H9 (cell line): ENCODE measurements around the gene DSEL. TPM values are rescaled to one million over a fixed set of nuclear protein-coding genes. Genes with fewer than 3 reads are reported as not detected.
A peak's percentile ranks its signal among the peaks of the same experiment; 100 is the strongest.

Experiments used
- DNase-seq: peaks from one replicate; pipeline ENCODE4 v3.0.0-alpha.2; 2017
- H2AFZ ChIP-seq: one replicate; pipeline ENCODE4 v1.6.1; 2013; ENCODE audit warnings: mild to moderate bottlenecking, low read length, control low read depth, moderate library complexity
- H2AK5ac ChIP-seq: 2 replicates; pipeline ENCODE4 v1.6.1; 2013; ENCODE audit warnings: low read length, control low read depth, mixed read lengths; ENCODE audit not compliant: insufficient read length
- H2BK120ac ChIP-seq: one replicate; pipeline ENCODE4 v1.6.1; 2013; ENCODE audit warnings: low read depth, mild to moderate bottlenecking, low read length, control low read depth, inconsistent platforms; ENCODE audit not compliant: poor library complexity, severe bottlenecking
- H2BK12ac ChIP-seq: 2 replicates; pipeline ENCODE4 v1.6.1; 2013; ENCODE audit warnings: low read length, control low read depth, mixed read lengths, low read depth; ENCODE audit not compliant: insufficient read length
- H2BK15ac ChIP-seq: 2 replicates; pipeline ENCODE4 v1.6.1; 2013; ENCODE audit warnings: low read depth, low read length, control low read depth
- H2BK20ac ChIP-seq: one replicate; pipeline ENCODE4 v1.6.1; 2013; ENCODE audit warnings: low read depth, mild to moderate bottlenecking, low read length, control low read depth, inconsistent platforms; ENCODE audit not compliant: poor library complexity, severe bottlenecking
- H2BK5ac ChIP-seq: 2 replicates; pipeline ENCODE4 v1.6.1; 2013; ENCODE audit warnings: low read length, control low read depth, mixed read lengths; ENCODE audit not compliant: insufficient read length
- H3K14ac ChIP-seq: 2 replicates; pipeline ENCODE4 v1.6.1; 2013; ENCODE audit warnings: low read length, control low read depth; ENCODE audit not compliant: insufficient read depth
- H3K18ac ChIP-seq: 2 replicates; pipeline ENCODE4 v1.6.1; 2013; ENCODE audit warnings: low read depth, mild to moderate bottlenecking, mixed read lengths, low read length, control low read depth; ENCODE audit not compliant: insufficient read length
- H3K23ac ChIP-seq: 2 replicates; pipeline ENCODE4 v1.6.1; 2013; ENCODE audit warnings: low read length, control low read depth, mixed read lengths, low read depth; ENCODE audit not compliant: insufficient read length
- H3K23me2 ChIP-seq: 2 replicates; pipeline ENCODE4 v1.6.1; 2013; ENCODE audit warnings: low read depth, mild to moderate bottlenecking, mixed read lengths, low read length, control low read depth; ENCODE audit not compliant: insufficient read length, poor library complexity, severe bottlenecking
- H3K27ac ChIP-seq: 2 replicates; pipeline ENCODE4 v1.5.1; 2013; ENCODE audit warnings: low read length, control low read depth, mixed read lengths, low read depth; ENCODE audit not compliant: insufficient read length
- H3K27me3 ChIP-seq: 2 replicates; pipeline ENCODE4 v1.6.1; 2013; ENCODE audit warnings: low read length, control low read depth, inconsistent platforms; ENCODE audit not compliant: insufficient read depth
- H3K4ac ChIP-seq: 2 replicates; pipeline ENCODE4 v1.6.1; 2013; ENCODE audit warnings: low read depth, mild to moderate bottlenecking, control low read depth, inconsistent platforms, low read length, moderate library complexity
- H3K4me1 ChIP-seq: 2 replicates; pipeline ENCODE4 v1.6.1; 2013; ENCODE audit warnings: low read length, control low read depth, inconsistent platforms; ENCODE audit not compliant: insufficient read depth
- H3K4me2 ChIP-seq: 2 replicates; pipeline ENCODE4 v1.6.1; 2013; ENCODE audit warnings: low read length, control low read depth, mixed read lengths; ENCODE audit not compliant: insufficient read length, insufficient read depth
- H3K56ac ChIP-seq: 2 replicates; pipeline ENCODE4 v1.6.1; 2013; ENCODE audit warnings: low read depth, mild to moderate bottlenecking, mixed read lengths, low read length, control low read depth; ENCODE audit not compliant: insufficient read length
- H3K79me1 ChIP-seq: 2 replicates; pipeline ENCODE4 v1.6.1; 2013; ENCODE audit warnings: low read depth, mild to moderate bottlenecking, moderate library complexity, low read length, control low read depth, inconsistent platforms; ENCODE audit not compliant: insufficient read depth, poor library complexity, severe bottlenecking
- H3K79me2 ChIP-seq: 2 replicates; pipeline ENCODE4 v1.6.1; 2013; ENCODE audit warnings: low read length, control low read depth, inconsistent platforms; ENCODE audit not compliant: insufficient read depth
- H3K9ac ChIP-seq: 2 replicates; pipeline ENCODE4 v1.6.1; 2013; ENCODE audit warnings: low read length, control low read depth, mixed read lengths; ENCODE audit not compliant: insufficient read length; ENCODE audit errors: extremely low read depth
- H3K9me3 ChIP-seq: one replicate; pipeline ENCODE4 v1.6.1; 2013; ENCODE audit warnings: low read depth, low read length, inconsistent platforms; ENCODE audit not compliant: control insufficient read depth
- H3T11ph ChIP-seq: one replicate; pipeline ENCODE4 v1.6.1; 2013; ENCODE audit warnings: mild to moderate bottlenecking, low read length, control low read depth, inconsistent platforms
- H4K20me1 ChIP-seq: one replicate; pipeline ENCODE4 v1.6.1; 2013; ENCODE audit not compliant: control insufficient read depth, insufficient read length, insufficient read depth
- H4K5ac ChIP-seq: 2 replicates; pipeline ENCODE4 v1.6.1; 2013; ENCODE audit warnings: low read depth, mild to moderate bottlenecking, mixed read lengths, low read length, control low read depth; ENCODE audit not compliant: insufficient read length
- H4K8ac ChIP-seq: replicated peaks from 2 replicates; pipeline ENCODE4 v1.6.1; 2013; ENCODE audit warnings: low read length, control low read depth, mixed read lengths, low read depth; ENCODE audit not compliant: insufficient read length
- H4K91ac ChIP-seq: 2 replicates; pipeline ENCODE4 v1.6.1; 2013; ENCODE audit warnings: low read depth, mild to moderate bottlenecking, moderate library complexity, mixed read lengths, low read length, control low read depth; ENCODE audit not compliant: insufficient read length
- H3K27ac Mint-ChIP-seq, 3 experiments: 2 replicates in 2 of 3; 3 replicates in 1 of 3; pipeline ENCODE4 v1.8.0; 2020 to 2021; ENCODE audit warnings: mixed read lengths in 3 of 3, mild to moderate bottlenecking in 1 of 3, moderate library complexity in 1 of 3
- H3K27me3 Mint-ChIP-seq: 2 replicates; pipeline ENCODE4 v1.8.0; 2021; ENCODE audit warnings: low read depth, mild to moderate bottlenecking, moderate library complexity, mixed read lengths
- H3K36me3 Mint-ChIP-seq, 3 experiments: 2 replicates in 2 of 3; 3 replicates in 1 of 3; pipeline ENCODE4 v1.8.0; 2020 to 2021; ENCODE audit warnings: low read depth in 3 of 3, mixed read lengths in 3 of 3; ENCODE audit not compliant: insufficient read depth in 1 of 3
- H3K4me1 Mint-ChIP-seq, 2 experiments: 2 replicates each; pipeline ENCODE4 v1.8.0; 2020; ENCODE audit warnings: mixed read lengths in 2 of 2
- H3K4me3 Mint-ChIP-seq, 2 experiments: 2 replicates in 1 of 2; 3 replicates in 1 of 2; pipeline ENCODE4 v1.8.0; 2020 to 2021; ENCODE audit warnings: mild to moderate bottlenecking in 2 of 2, mixed read lengths in 2 of 2, moderate library complexity in 1 of 2
- H3K9me3 Mint-ChIP-seq, 2 experiments: 2 replicates in 1 of 2; 3 replicates in 1 of 2; pipeline ENCODE4 v1.8.0; 2020; ENCODE audit warnings: mild to moderate bottlenecking in 2 of 2, mixed read lengths in 2 of 2, moderate library complexity in 1 of 2
- WGBS: extraction: QIAGEN DNeasy Blood & Tissue Kit; methylation state at CpG from one replicate; pipeline ENCODE4 v1.1.7; 2013; ENCODE audit warnings: missing lambda C conversion rate, low lambda C conversion rate, mixed read lengths; ENCODE audit not compliant: insufficient read length; ENCODE audit errors: extremely low coverage; 5-methylcytosine and 5-hydroxymethylcytosine counted together
- total RNA-seq: library from RNA; stranded (reverse); gene quantifications from 2 replicates; pipeline ENCODE4 v1.2.1, GENCODE V29; 2021
- TF ChIP-seq, protein P1 (sequence below): fragments of 200-600 bp; sonication (generic); conservative IDR thresholded peaks from 3 replicates; pipeline ENCODE4 v1.8.0; 2021; ENCODE audit warnings: antibody characterized with exemption, mild to moderate bottlenecking

Gene DSEL
- total RNA-seq, 1 experiment from 2014 or later: 6.0 TPM

DNA sequence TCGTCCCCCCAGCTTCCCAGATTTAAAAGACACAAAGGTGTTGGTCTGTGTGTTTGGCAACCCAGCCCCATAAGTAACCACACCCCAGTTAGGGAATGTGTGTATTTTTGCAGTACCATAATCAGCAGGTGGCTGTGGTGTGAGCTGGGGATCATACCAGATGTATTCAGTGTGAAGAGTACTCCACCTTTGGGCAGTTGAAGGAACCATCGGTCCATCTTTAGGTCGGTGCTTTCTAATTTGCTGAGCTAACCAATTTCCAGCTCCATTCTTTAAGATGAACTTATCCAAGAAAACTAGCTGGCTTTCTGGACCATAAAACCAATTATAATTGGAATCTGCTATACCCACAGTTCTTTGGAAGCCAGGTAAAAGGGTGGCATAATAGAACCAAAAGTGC, 3.2 kb downstream of the DSEL start:
- Histone ChIP-seq H3K4ac (no peak overlapping the region), H3T11ph (no peak overlapping the region), H2BK5ac (no peak overlapping the region), H3K23me2 (peaks cover 4% of the 10 kb centered on the region), H2BK120ac (no peak overlapping the region), H3K9me3 (no peaks in the 10 kb centered on the region), H4K8ac (no peak overlapping the region), H2AFZ (no peak overlapping the region), H2BK12ac (no peak overlapping the region), H3K27me3 (no peaks in the 10 kb centered on the region), H3K14ac (no peak overlapping the region), H4K5ac (no peak overlapping the region), H4K20me1 (no peaks in the 10 kb centered on the region), H2BK15ac (no peak overlapping the region), H3K27ac (no peak overlapping the region), H4K91ac (no peak overlapping the region), H3K18ac (no peak overlapping the region), H3K79me2 (peaks cover 18% of the 10 kb centered on the region; the same call in 1 of the 2 replicates), H3K9ac (no peak overlapping the region), H3K79me1 (no peaks in the 10 kb centered on the region), H3K4me2 (peak overlapping the region; percentile 15), H3K56ac (no peak overlapping the region), H2BK20ac (no peak overlapping the region), H2AK5ac (no peak overlapping the region), H3K4me1 (peaks cover 4% of the 10 kb centered on the region; the same call in 1 of the 2 replicates), H3K23ac (no peak overlapping the region)
- TF ChIP-seq, protein P1, sequence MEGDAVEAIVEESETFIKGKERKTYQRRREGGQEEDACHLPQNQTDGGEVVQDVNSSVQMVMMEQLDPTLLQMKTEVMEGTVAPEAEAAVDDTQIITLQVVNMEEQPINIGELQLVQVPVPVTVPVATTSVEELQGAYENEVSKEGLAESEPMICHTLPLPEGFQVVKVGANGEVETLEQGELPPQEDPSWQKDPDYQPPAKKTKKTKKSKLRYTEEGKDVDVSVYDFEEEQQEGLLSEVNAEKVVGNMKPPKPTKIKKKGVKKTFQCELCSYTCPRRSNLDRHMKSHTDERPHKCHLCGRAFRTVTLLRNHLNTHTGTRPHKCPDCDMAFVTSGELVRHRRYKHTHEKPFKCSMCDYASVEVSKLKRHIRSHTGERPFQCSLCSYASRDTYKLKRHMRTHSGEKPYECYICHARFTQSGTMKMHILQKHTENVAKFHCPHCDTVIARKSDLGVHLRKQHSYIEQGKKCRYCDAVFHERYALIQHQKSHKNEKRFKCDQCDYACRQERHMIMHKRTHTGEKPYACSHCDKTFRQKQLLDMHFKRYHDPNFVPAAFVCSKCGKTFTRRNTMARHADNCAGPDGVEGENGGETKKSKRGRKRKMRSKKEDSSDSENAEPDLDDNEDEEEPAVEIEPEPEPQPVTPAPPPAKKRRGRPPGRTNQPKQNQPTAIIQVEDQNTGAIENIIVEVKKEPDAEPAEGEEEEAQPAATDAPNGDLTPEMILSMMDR: peak; percentile 43; the same call in 2 of the 3 replicates
- Mint-ChIP-seq H3K27ac (no peak overlapping the region), H3K27me3 (no peaks in the 10 kb centered on the region; the same call in 1 of the 2 replicates), H3K4me1 (peaks cover 27 to 30% of the 10 kb centered on the region in 2 experiments), H3K36me3 (peaks cover 9 to 28% (median 12%) of the 10 kb centered on the region in 3 experiments), H3K4me3 (no peak overlapping the region), H3K9me3 (0 out of 5 replicates have a peak, but pooled peaks cover 0 to 2% of the 10 kb centered on the region in 2 experiments)
- no peak for DNase-seq
- no CpG with 5 or more reads among the region's 3 CpGs for WGBS
